Neural cell (in vitro differentiated cells): ENCODE measurements around the gene COG4. TPM values are rescaled to one million over a fixed set of nuclear protein-coding genes. Genes with fewer than 3 reads are reported as not detected.

Experiments
- H2AFZ ChIP-seq: fragments of 200-600, 300-800 bp; sonication (generic), shearing (Covaris generic); 2 replicates; pipeline ENCODE4 v1.6.0; 2014; ENCODE audit warnings: low read depth, mild to moderate bottlenecking, antibody characterized with exemption, low read length, moderate library complexity
- H3F3A ChIP-seq: fragments of 200-600 bp; shearing (Covaris generic); 2 replicates; pipeline ENCODE4 v1.6.1; 2016; ENCODE audit warnings: mild to moderate bottlenecking, moderate library complexity, mixed read lengths, antibody characterized with exemption, low read length; ENCODE audit not compliant: insufficient read depth, poor library complexity, severe bottlenecking
- H3K27ac ChIP-seq: fragments of 200-600, 300-800 bp; sonication (generic), shearing (Covaris generic); 2 replicates; pipeline ENCODE4 v1.5.1; 2014; ENCODE audit warnings: mild to moderate bottlenecking, low read length, moderate library complexity
- H3K27me3 ChIP-seq: fragments of 300-800, 200-600 bp; sonication (generic), shearing (Covaris generic); 2 replicates; pipeline ENCODE4 v1.6.0; 2014; ENCODE audit warnings: mild to moderate bottlenecking, low read depth, low read length, moderate library complexity; ENCODE audit not compliant: insufficient read depth
- H3K36me3 ChIP-seq: fragments of 300-800, 200-600 bp; sonication (generic), shearing (Covaris generic); 2 replicates; pipeline ENCODE4 v1.5.1; 2014; ENCODE audit warnings: mild to moderate bottlenecking, antibody characterized with exemption, low read length, moderate library complexity; ENCODE audit not compliant: insufficient read depth
- H3K4me2 ChIP-seq: fragments of 300-800, 200-600 bp; sonication (generic), shearing (Covaris generic); 2 replicates; pipeline ENCODE4 v1.6.0; 2014; ENCODE audit warnings: mild to moderate bottlenecking, low read length
- H3K4me3 ChIP-seq: fragments of 300-800, 200-600 bp; sonication (generic), shearing (Covaris generic); 2 replicates; pipeline ENCODE4 v1.5.1; 2014; ENCODE audit warnings: mild to moderate bottlenecking, low read length, moderate library complexity
- H3K79me2 ChIP-seq: fragments of 200-600 bp; shearing (Covaris generic); replicated peaks from 2 replicates; pipeline ENCODE4 v1.6.0; 2014; ENCODE audit warnings: mild to moderate bottlenecking, low read length, moderate library complexity; ENCODE audit not compliant: insufficient read depth
- H3K9ac ChIP-seq: fragments of 300-800, 200-600 bp; sonication (generic), shearing (Covaris generic); 2 replicates; pipeline ENCODE4 v1.6.1; 2016; ENCODE audit warnings: mild to moderate bottlenecking, low read length, mixed read lengths
- H3K9me2 ChIP-seq: fragments of 200-600 bp; shearing (Covaris generic); 2 replicates; pipeline ENCODE4 v1.6.1; 2016; ENCODE audit warnings: mild to moderate bottlenecking, low read length, mixed read lengths; ENCODE audit not compliant: insufficient read depth
- H3K9me3 ChIP-seq: fragments of 200-600, 300-800 bp; sonication (generic), shearing (Covaris generic); 2 replicates; pipeline ENCODE4 v1.6.1; 2016; ENCODE audit warnings: mild to moderate bottlenecking, mixed run types, low read length, moderate library complexity, mixed read lengths
- H4K20me1 ChIP-seq: fragments of 200-600 bp; shearing (Covaris generic); 2 replicates; pipeline ENCODE4 v1.6.1; 2016; ENCODE audit warnings: mild to moderate bottlenecking, mixed run types; ENCODE audit not compliant: insufficient read depth
- CTCF ChIP-seq: fragments of 450-650 bp; IDR thresholded peaks from 2 replicates; pipeline ENCODE4 v1.5.1; 2014; ENCODE audit warnings: antibody characterized with exemption, mild to moderate bottlenecking, moderate library complexity; ENCODE audit not compliant: poor library complexity, severe bottlenecking
- EP300 ChIP-seq: fragments of 450-650 bp; conservative IDR thresholded peaks from 2 replicates; pipeline ENCODE4 v1.6.1; 2014; ENCODE audit warnings: antibody characterized with exemption, mild to moderate bottlenecking, moderate library complexity; ENCODE audit not compliant: poor library complexity, severe bottlenecking
- EZH2 ChIP-seq: fragments of 200-600, 300-800 bp; shearing (Covaris generic), sonication (generic); IDR thresholded peaks from 2 replicates; pipeline ENCODE4 v1.6.1; 2014; ENCODE audit warnings: antibody characterized with exemption, low read length, borderline replicate concordance, mild to moderate bottlenecking; ENCODE audit not compliant: insufficient read depth, poor library complexity, severe bottlenecking
- MXI1 ChIP-seq: fragments of 450-650 bp; conservative IDR thresholded peaks from 2 replicates; pipeline ENCODE4 v1.6.1; 2014; ENCODE audit warnings: antibody characterized with exemption, mild to moderate bottlenecking; ENCODE audit not compliant: poor library complexity, severe bottlenecking
- POLR2AphosphoS5 ChIP-seq: IDR thresholded peaks from 2 replicates; pipeline ENCODE4 v1.6.1; 2012
- RAD21 ChIP-seq: fragments of 450-650 bp; conservative IDR thresholded peaks from 2 replicates; pipeline ENCODE4 v1.6.1; 2014; ENCODE audit warnings: antibody characterized with exemption, mild to moderate bottlenecking, moderate library complexity
- REST ChIP-seq: IDR thresholded peaks from 2 replicates; pipeline ENCODE4 v1.6.1; 2012; ENCODE audit warnings: borderline replicate concordance
- SMC3 ChIP-seq: fragments of 450-650 bp; conservative IDR thresholded peaks from 2 replicates; pipeline ENCODE4 v1.6.1; 2014; ENCODE audit warnings: antibody characterized with exemption, mild to moderate bottlenecking, moderate library complexity; ENCODE audit not compliant: poor library complexity
- TAF1 ChIP-seq: IDR thresholded peaks from 2 replicates; pipeline ENCODE4 v1.6.1; 2012; ENCODE audit warnings: low read depth
- polyA plus RNA-seq: library from polyadenylated mRNA; depleted of rRNA; stranded (reverse); fragments of >200 nt; gene quantifications from 2 replicates; pipeline ENCODE4 v1.2.3, GENCODE V29; 2014

Gene COG4
- polyA plus RNA-seq, 1 donor from 2014 or later = 185 TPM

GRCh38 chr16:70563636-70564035, 40.3 kb upstream of the COG4 start:
- Histone ChIP-seq H3K79me2 (no peaks in the 10 kb centered on the region), H3K4me3 (no peak overlapping the region), H3F3A (no peaks in the 10 kb centered on the region), H3K9me2 (no peaks in the 10 kb centered on the region), H4K20me1 (no peaks in the 10 kb centered on the region), H3K9me3 (no peaks in the 10 kb centered on the region), H3K4me2 (no peak overlapping the region), H3K36me3 (no peaks in the 10 kb centered on the region), H3K27me3 (no peaks in the 10 kb centered on the region), H3K9ac (no peak overlapping the region), H2AFZ (no peak overlapping the region), H3K27ac (no peak overlapping the region)
- TF ChIP-seq EZH2 (no peak), MXI1 (no peak), REST (no peak), RAD21 (no peak), EP300 (no peak), TAF1 (no peak), CTCF (no peak), POLR2AphosphoS5 (no peak), SMC3 (no peak)

- Histone ChIP-seq H3K4me3 (no peak overlapping the region), H3F3A (no peaks in the 10 kb centered on the region), H3K9me3 (no peaks in the 10 kb centered on the region), H3K36me3 (peaks cover 3% of the 10 kb centered on the region), H2AFZ (no peak overlapping the region), H4K20me1 (no peaks in the 10 kb centered on the region), H3K79me2 (no peaks in the 10 kb centered on the region), H3K9me2 (no peaks in the 10 kb centered on the region), H3K4me2 (no peak overlapping the region), H3K9ac (no peak overlapping the region), H3K27ac (no peak overlapping the region), H3K27me3 (no peaks in the 10 kb centered on the region)
- no peak for TF ChIP-seq POLR2AphosphoS5
- TF ChIP-seq TAF1 = no peak
- no peak for TF ChIP-seq MXI1
- TF ChIP-seq SMC3 = no peak
- no peak for TF ChIP-seq REST
- TF ChIP-seq EP300 = no peak
- TF ChIP-seq EZH2 = no peak
- no peak for TF ChIP-seq RAD21
- TF ChIP-seq CTCF = no peak
These were observed 38.3 kb upstream of the COG4 start for GRCh38 chr16:70561623-70562022.
